Trophoblast cell (in vitro differentiated cells and primary cell): ENCODE measurements around the gene BRK1.
"Not testable (repeated sequence)": the region's sequence is repeated elsewhere in the genome, so short reads cannot be mapped to it uniquely, and the experiment has no call there.

ENCODE experiments used
- DNase-seq, 2 donors: peaks; one replicate each; pipeline ENCODE4 v3.0.0-alpha.2; 2016
- H2AFZ ChIP-seq: 2 replicates; pipeline ENCODE4 v1.6.1; 2013; ENCODE audit warnings: low read length, moderate library complexity, mild to moderate bottlenecking; ENCODE audit not compliant: insufficient read depth, poor library complexity
- H2AK5ac ChIP-seq: 2 replicates; pipeline ENCODE4 v1.6.1; 2013; ENCODE audit warnings: mild to moderate bottlenecking, low read length
- H2BK120ac ChIP-seq: 2 replicates; pipeline ENCODE4 v1.6.1; 2013; ENCODE audit warnings: low read length, mild to moderate bottlenecking, moderate library complexity; ENCODE audit not compliant: insufficient read depth, poor library complexity
- H2BK12ac ChIP-seq: 2 replicates; pipeline ENCODE4 v1.6.1; 2013; ENCODE audit warnings: mild to moderate bottlenecking, low read length, moderate library complexity
- H2BK5ac ChIP-seq: 2 replicates; pipeline ENCODE4 v1.6.1; 2013; ENCODE audit warnings: low read length, low read depth, moderate library complexity, mild to moderate bottlenecking; ENCODE audit not compliant: poor library complexity
- H3K14ac ChIP-seq: 2 replicates; pipeline ENCODE4 v1.6.1; 2013; ENCODE audit warnings: mild to moderate bottlenecking, low read length
- H3K18ac ChIP-seq: 2 replicates; pipeline ENCODE4 v1.6.1; 2013; ENCODE audit warnings: mild to moderate bottlenecking, low read length
- H3K23ac ChIP-seq: 2 replicates; pipeline ENCODE4 v1.6.1; 2013; ENCODE audit warnings: low read length
- H3K27ac ChIP-seq: 2 replicates; pipeline ENCODE4 v1.5.1; 2013; ENCODE audit warnings: low read depth, mild to moderate bottlenecking, inconsistent platforms, low read length, moderate library complexity
- H3K27me3 ChIP-seq: 2 replicates; pipeline ENCODE4 v1.6.1; 2013; ENCODE audit warnings: inconsistent platforms, mild to moderate bottlenecking, low read length, moderate library complexity; ENCODE audit not compliant: insufficient read depth
- H3K36me3 ChIP-seq, 2 experiments: 1 replicate in 1 of 2; 2 replicates in 1 of 2; pipeline ENCODE4 v1.6.1; 2013; ENCODE audit warnings: low read length in 2 of 2, mild to moderate bottlenecking in 2 of 2, moderate library complexity in 1 of 2; ENCODE audit not compliant: insufficient read depth in 2 of 2, control insufficient read depth in 1 of 2
- H3K4ac ChIP-seq: 2 replicates; pipeline ENCODE4 v1.6.1; 2013; ENCODE audit warnings: low read depth, mild to moderate bottlenecking, low read length, moderate library complexity
- H3K4me1 ChIP-seq, 2 experiments: 1 replicate in 1 of 2; 2 replicates in 1 of 2; pipeline ENCODE4 v1.6.1; 2013; ENCODE audit warnings: low read length in 2 of 2, mild to moderate bottlenecking in 2 of 2, moderate library complexity in 1 of 2; ENCODE audit not compliant: insufficient read depth in 2 of 2, control insufficient read depth in 1 of 2
- H3K4me2 ChIP-seq: 2 replicates; pipeline ENCODE4 v1.6.1; 2013; ENCODE audit warnings: inconsistent platforms, mild to moderate bottlenecking, low read length, moderate library complexity
- H3K4me3 ChIP-seq: 2 replicates; pipeline ENCODE4 v1.5.1; 2013; ENCODE audit warnings: mild to moderate bottlenecking, low read depth, low read length, inconsistent platforms
- H3K79me1 ChIP-seq: one replicate; pipeline ENCODE4 v1.6.1; 2013; ENCODE audit warnings: low read length
- H3K79me2 ChIP-seq: 2 replicates; pipeline ENCODE4 v1.6.1; 2013; ENCODE audit warnings: low read length, mild to moderate bottlenecking; ENCODE audit not compliant: control insufficient read depth, insufficient read depth, poor library complexity
- H3K9ac ChIP-seq: 2 replicates; pipeline ENCODE4 v1.6.1; 2013; ENCODE audit warnings: mild to moderate bottlenecking, low read length
- H3K9me3 ChIP-seq: 2 replicates; pipeline ENCODE4 v1.6.1; 2013; ENCODE audit warnings: low read depth, mild to moderate bottlenecking, control low read depth, inconsistent platforms, low read length; ENCODE audit not compliant: insufficient read depth
- H4K12ac ChIP-seq: 2 replicates; pipeline ENCODE4 v1.6.1; 2013; ENCODE audit warnings: low read depth, mild to moderate bottlenecking, low read length, moderate library complexity
- H4K8ac ChIP-seq: 2 replicates; pipeline ENCODE4 v1.6.1; 2013; ENCODE audit warnings: low read depth, mild to moderate bottlenecking, low read length, moderate library complexity
- H4K91ac ChIP-seq: one replicate; pipeline ENCODE4 v1.6.1; 2013; ENCODE audit warnings: low read depth, mild to moderate bottlenecking, low read length, moderate library complexity
- WGBS: extraction: QIAGEN DNeasy Blood & Tissue Kit; methylation state at CpG from one replicate; pipeline ENCODE4 v1.1.7; 2013; ENCODE audit warnings: missing lambda C conversion rate; ENCODE audit not compliant: insufficient read length, insufficient coverage; ENCODE audit errors: extremely low coverage; 5-methylcytosine and 5-hydroxymethylcytosine counted together

Gene BRK1

DNA sequence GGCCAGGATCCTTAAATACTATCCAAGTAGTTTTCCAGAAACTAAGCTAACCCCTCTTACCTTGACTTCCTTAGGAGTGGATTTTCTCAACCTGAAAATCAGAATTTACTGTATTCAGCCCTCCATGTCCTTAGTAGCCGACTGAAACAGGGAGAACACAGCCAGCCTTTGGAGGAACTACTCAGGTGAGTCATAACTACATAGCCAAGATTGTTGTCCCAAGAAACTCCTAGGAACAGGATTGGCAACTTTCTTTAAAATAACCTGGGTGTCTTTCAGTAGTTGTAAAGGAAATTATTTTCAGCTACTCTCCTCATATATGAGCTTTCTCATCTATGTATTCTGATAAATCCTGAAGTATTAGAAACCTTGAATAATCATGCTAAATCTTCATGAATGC, 29.7 kb upstream of the BRK1 start:
- no peaks in the 10 kb centered on the region for H3K9me3 ChIP-seq
- no peak overlapping the region for H3K4me3 ChIP-seq
- H2BK5ac ChIP-seq, result no peak overlapping the region
- no peak overlapping the region for H3K18ac ChIP-seq
- WGBS, result no CpG with 5 or more reads among the region's 1 CpG
- H3K23ac ChIP-seq, result no peak overlapping the region
- H3K36me3 ChIP-seq, result peaks cover 12 to 22% of the 10 kb centered on the region in 2 experiments
- no peak overlapping the region for H3K4me2 ChIP-seq
- no peak overlapping the region for H3K14ac ChIP-seq
- no peak overlapping the region for H4K8ac ChIP-seq
- no peak overlapping the region for H4K12ac ChIP-seq
- no peak overlapping the region for H3K9ac ChIP-seq
- H3K79me2 ChIP-seq, result peaks cover 2% of the 10 kb centered on the region
- peak overlapping the region; percentile 54 for H2BK12ac ChIP-seq
- H3K4me1 ChIP-seq, result peaks cover 5 to 8% of the 10 kb centered on the region in 2 experiments
- no peak overlapping the region for H2BK120ac ChIP-seq
- no peak overlapping the region for H2AFZ ChIP-seq
- H3K27ac ChIP-seq, result peak overlapping the region; percentile 71
- no peak overlapping the region for H2AK5ac ChIP-seq
- no peaks in the 10 kb centered on the region for H3K27me3 ChIP-seq
- peaks cover 4% of the 10 kb centered on the region for H3K79me1 ChIP-seq
- DNase-seq, result peak; percentile 56 to 87
- H4K91ac ChIP-seq, result no peak overlapping the region
- H3K4ac ChIP-seq, result no peak overlapping the region

DNA sequence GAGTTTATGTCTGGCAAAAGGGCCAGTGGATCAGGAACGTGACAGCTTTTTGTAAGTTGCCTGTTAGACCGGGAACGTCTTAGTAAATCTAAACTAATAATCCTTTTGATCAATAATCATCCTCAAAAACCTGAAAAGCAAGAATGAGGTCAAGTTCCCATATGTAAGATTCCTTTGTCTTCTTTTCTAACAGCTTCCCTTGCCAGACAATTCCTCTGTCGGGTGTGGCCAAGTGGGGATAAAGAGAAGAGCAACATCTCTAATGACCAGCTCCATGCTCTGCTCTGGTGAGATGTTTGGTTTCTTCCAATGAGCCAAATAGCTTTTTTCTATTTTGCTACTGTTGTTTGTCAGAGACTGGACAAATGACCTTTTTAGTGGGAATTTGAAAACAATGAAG, 27.2 kb upstream of the BRK1 start:
- Histone ChIP-seq H3K4me1 (peaks cover 5 to 8% of the 10 kb centered on the region in 2 experiments), H3K9me3 (no peaks in the 10 kb centered on the region), H4K8ac (no peak overlapping the region), H3K23ac (no peak overlapping the region), H3K4me2 (no peak overlapping the region), H2BK12ac (no peak overlapping the region), H4K91ac (no peak overlapping the region), H3K79me2 (peaks cover 2% of the 10 kb centered on the region), H3K4me3 (no peak overlapping the region), H3K18ac (no peak overlapping the region), H3K27ac (no peak overlapping the region), H2AK5ac (no peak overlapping the region), H3K14ac (no peak overlapping the region), H3K4ac (no peak overlapping the region), H3K36me3 (peaks cover 22 to 27% of the 10 kb centered on the region in 2 experiments), H3K79me1 (peaks cover 4% of the 10 kb centered on the region), H3K9ac (no peak overlapping the region), H3K27me3 (no peaks in the 10 kb centered on the region), H4K12ac (no peak overlapping the region), H2BK5ac (no peak overlapping the region), H2BK120ac (no peak overlapping the region), H2AFZ (no peak overlapping the region)
- peak in 1 of 2 donors; percentile 58 for DNase-seq
- no CpG with 5 or more reads among the region's 4 CpGs for WGBS

DNA sequence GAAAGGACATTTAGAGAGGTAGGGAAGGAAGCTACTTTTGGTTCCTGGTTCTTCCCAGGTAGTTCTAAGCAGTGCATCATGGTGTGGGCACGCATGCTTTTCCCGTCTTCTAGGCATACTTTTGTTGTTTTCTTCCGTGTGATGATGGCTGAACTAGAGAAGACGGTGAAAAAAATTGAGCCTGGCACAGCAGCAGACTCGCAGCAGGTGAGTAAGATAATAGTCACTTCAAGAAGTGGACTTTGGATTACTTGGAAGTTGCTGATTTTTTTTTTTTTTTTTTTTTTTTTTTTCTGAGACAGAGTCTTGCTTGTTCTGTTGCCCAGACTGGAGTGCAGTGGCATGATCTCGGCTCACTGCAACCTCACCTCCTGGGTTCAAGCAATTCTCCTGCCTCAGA, 25.3 kb upstream of the BRK1 start:
- Histone ChIP-seq H3K4ac (no peak overlapping the region), H3K36me3 (peaks cover 17 to 30% of the 10 kb centered on the region in 2 experiments), H3K79me1 (peaks cover 2% of the 10 kb centered on the region), H3K18ac (no peak overlapping the region), H4K12ac (no peak overlapping the region), H3K9ac (no peak overlapping the region), H4K8ac (no peak overlapping the region), H3K27ac (no peak overlapping the region), H4K91ac (no peak overlapping the region), H2BK120ac (no peak overlapping the region), H2AK5ac (no peak overlapping the region), H3K14ac (no peak overlapping the region), H2BK5ac (no peak overlapping the region), H3K9me3 (no peaks in the 10 kb centered on the region), H3K4me2 (no peak overlapping the region), H2AFZ (no peak overlapping the region), H3K27me3 (no peaks in the 10 kb centered on the region), H3K4me1 (peaks cover 5 to 8% of the 10 kb centered on the region in 2 experiments), H3K4me3 (no peak overlapping the region), H3K23ac (no peak overlapping the region), H3K79me2 (peaks cover 2% of the 10 kb centered on the region), H2BK12ac (no peak overlapping the region)
- no CpG with 5 or more reads among the region's 6 CpGs for WGBS
- no peak for DNase-seq

DNA sequence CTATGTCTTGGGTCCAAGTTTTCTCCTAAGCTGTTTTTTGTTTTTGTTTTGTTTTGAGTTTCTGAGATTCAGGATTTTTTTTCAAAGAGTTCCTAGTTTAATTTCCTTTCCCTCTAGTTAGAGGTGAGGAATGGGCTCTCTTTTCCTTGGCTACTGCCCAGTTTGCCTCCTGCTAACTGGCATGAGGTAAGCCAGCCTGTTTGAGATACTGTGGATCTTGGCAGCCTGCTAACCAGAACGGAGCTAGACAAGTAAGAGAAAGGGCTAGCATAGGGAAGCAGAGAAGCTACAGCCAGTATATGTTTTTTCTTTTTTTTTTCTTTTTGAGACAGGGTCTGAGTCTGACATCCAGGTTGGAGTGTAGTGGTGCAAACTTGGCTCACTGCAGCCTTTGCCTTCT, 24.7 kb upstream of the BRK1 start:
- H3K27ac ChIP-seq, H3K4ac ChIP-seq: not testable (repeated sequence)
- WGBS, result no CpG with 5 or more reads among the region's 1 CpG

More for the DNA sequence above, 24.7 kb upstream of the BRK1 start:
- not testable (repeated sequence) for H3K14ac ChIP-seq, H3K18ac ChIP-seq, H3K4me2 ChIP-seq, H4K91ac ChIP-seq, H3K79me2 ChIP-seq, H4K8ac ChIP-seq, H3K23ac ChIP-seq, H3K4me1 ChIP-seq, H3K9me3 ChIP-seq, H4K12ac ChIP-seq, DNase-seq, H2BK12ac ChIP-seq, H2BK5ac ChIP-seq, H2BK120ac ChIP-seq, H3K9ac ChIP-seq, H2AK5ac ChIP-seq, H3K4me3 ChIP-seq, H2AFZ ChIP-seq, H3K27me3 ChIP-seq, H3K79me1 ChIP-seq
- H3K36me3 ChIP-seq, result peaks cover 17 to 30% of the 10 kb centered on the region in 2 experiments
